Esophagus (tissue), 2 donors: ENCODE data around the gene FLOT1. TPM values are rescaled to one million over a fixed set of nuclear protein-coding genes. Genes with fewer than 3 reads are reported as not detected.

Experiments
- H3K27ac ChIP-seq, 2 donors: one replicate each; pipeline ENCODE4 v1.5.1; 2013; ENCODE audit warnings: low read depth in 2 of 2, mild to moderate bottlenecking in 2 of 2, inconsistent platforms in 1 of 2, low read length in 1 of 2, moderate library complexity in 1 of 2
- H3K27me3 ChIP-seq, 2 donors: one replicate each; pipeline ENCODE4 v1.6.1; 2013; ENCODE audit warnings: low read length in 2 of 2, control low read depth in 1 of 2, mild to moderate bottlenecking in 1 of 2; ENCODE audit not compliant: insufficient read depth in 2 of 2, control insufficient read depth in 1 of 2
- H3K36me3 ChIP-seq, 2 donors: one replicate each; pipeline ENCODE4 v1.6.1; 2013; ENCODE audit warnings: low read length in 1 of 2; ENCODE audit not compliant: control insufficient read depth in 2 of 2, insufficient read depth in 2 of 2
- H3K4me1 ChIP-seq, 2 donors: one replicate each; pipeline ENCODE4 v1.6.1; 2013; ENCODE audit warnings: low read length in 1 of 2; ENCODE audit not compliant: control insufficient read depth in 2 of 2, insufficient read depth in 2 of 2
- H3K4me3 ChIP-seq, 2 donors: one replicate each; pipeline ENCODE4 v1.5.1; 2013; ENCODE audit warnings: low read length in 2 of 2, mild to moderate bottlenecking in 2 of 2, low read depth in 1 of 2, moderate library complexity in 1 of 2
- H3K9me3 ChIP-seq, 2 donors: one replicate each; pipeline ENCODE4 v1.6.1; 2013; ENCODE audit warnings: mild to moderate bottlenecking in 2 of 2, low read depth in 1 of 2, low read length in 1 of 2, moderate library complexity in 1 of 2; ENCODE audit not compliant: control insufficient read depth in 2 of 2, insufficient read depth in 1 of 2
- WGBS, 2 donors: extraction: QIAGEN DNeasy Blood & Tissue Kit; methylation state at CpG; one replicate each; pipeline ENCODE4 v1.1.7; 2013; 5-methylcytosine and 5-hydroxymethylcytosine counted together
- polyA plus RNA-seq, 2 donors: library from polyadenylated mRNA; stranded (reverse); fragments of 200-250 nt; gene quantifications; one replicate each; pipeline ENCODE4 v1.2.3, GENCODE V29; 2013
- donor health status: healthy with polysubstance abuse.
- donor health status: Bipolar disorder and iron deficiency.

The FLOT1 gene
- polyA plus RNA-seq, 2 donors: 80.9 to 87.0 TPM

- Histone ChIP-seq H3K9me3 (no peaks in the 10 kb centered on the region), H3K27me3 (no peaks in the 10 kb centered on the region), H3K4me3 (peak overlapping the region; percentile 67 to 94), H3K27ac (peak overlapping the region; percentile 84 to 96), H3K36me3 (peaks cover 5 to 20% of the 10 kb centered on the region in 2 donors), H3K4me1 (peaks cover 2 to 20% of the 10 kb centered on the region in 2 donors)
- 69 to 71% methylated on average over 8 of the region's 8 CpGs for WGBS, 2 donors
Observed at GRCh38 chr6:30741063-30741779, 1.3 kb downstream of the FLOT1 start.

- peaks cover 2 to 20% of the 10 kb centered on the region in 2 donors for H3K4me1 ChIP-seq
- H3K9me3 ChIP-seq: no peaks in the 10 kb centered on the region
- H3K27ac ChIP-seq: no peak overlapping the region
- no peak overlapping the region for H3K4me3 ChIP-seq
- WGBS, 2 donors: 86 to 92% methylated on average over 2 of the region's 2 CpGs
- no peaks in the 10 kb centered on the region for H3K27me3 ChIP-seq
- H3K36me3 ChIP-seq: peaks cover 5 to 23% of the 10 kb centered on the region in 2 donors
Observed at GRCh38 chr6:30740540-30740870, 2.0 kb downstream of the FLOT1 start.

- Histone ChIP-seq H3K27me3 (no peaks in the 10 kb centered on the region), H3K36me3 (peaks cover 8 to 23% of the 10 kb centered on the region in 2 donors), H3K27ac (no peak overlapping the region), H3K4me1 (peaks cover 2 to 20% of the 10 kb centered on the region in 2 donors), H3K4me3 (no peak overlapping the region), H3K9me3 (no peaks in the 10 kb centered on the region)
- 82% methylated on average over 6 of the region's 6 CpGs for WGBS, 2 donors
Observed at GRCh38 chr6:30738532-30738931, 4.0 kb downstream of the FLOT1 start.

GRCh38 chr6:30735668-30736314 lies 6.7 kb downstream of the FLOT1 start:
- H3K27me3 ChIP-seq: no peaks in the 10 kb centered on the region
- H3K4me1 ChIP-seq: peaks cover 0 to 13% of the 10 kb centered on the region in 2 donors
- H3K27ac ChIP-seq: no peak overlapping the region
- H3K9me3 ChIP-seq: no peaks in the 10 kb centered on the region
- H3K36me3 ChIP-seq: peaks cover 8 to 27% of the 10 kb centered on the region in 2 donors
- 83 to 85% methylated on average over 8 of the region's 8 CpGs for WGBS, 2 donors
- no peak overlapping the region for H3K4me3 ChIP-seq

- 91 to 92% methylated on average over 12 of the region's 12 CpGs for WGBS, 2 donors
- peaks cover 7 to 29% of the 10 kb centered on the region in 2 donors for H3K36me3 ChIP-seq
Observed at GRCh38 chr6:30732237-30732943, 10.1 kb downstream of the FLOT1 start.

GRCh38 chr6:30730601-30731435 lies 11.7 kb downstream of the FLOT1 start:
- Histone ChIP-seq H3K27me3 (no peaks in the 10 kb centered on the region), H3K36me3 (peaks cover 7 to 22% of the 10 kb centered on the region in 2 donors), H3K27ac (peak overlapping the region; percentile 3 to 45), H3K9me3 (no peaks in the 10 kb centered on the region), H3K4me1 (peaks cover 3% of the 10 kb centered on the region in 2 donors), H3K4me3 (peak overlapping the region in 1 of 2 donors; percentile 28)
- WGBS, 2 donors: 32% methylated on average over 30 of the region's 30 CpGs

More at GRCh38 chr6:30732237-30732943, 10.1 kb downstream of the FLOT1 start:
- no peaks in the 10 kb centered on the region for H3K27me3 ChIP-seq
- no peaks in the 10 kb centered on the region for H3K9me3 ChIP-seq
- no peak overlapping the region for H3K27ac ChIP-seq
- no peak overlapping the region for H3K4me3 ChIP-seq
- peaks cover 3 to 7% of the 10 kb centered on the region in 2 donors for H3K4me1 ChIP-seq

GRCh38 chr6:30727920-30728553 lies 14.4 kb downstream of the FLOT1 start:
- Histone ChIP-seq H3K4me3 (no peak overlapping the region), H3K4me1 (peaks cover 3 to 6% of the 10 kb centered on the region in 2 donors), H3K27me3 (no peaks in the 10 kb centered on the region), H3K27ac (no peak overlapping the region), H3K9me3 (no peaks in the 10 kb centered on the region), H3K36me3 (peaks cover 6 to 44% of the 10 kb centered on the region in 2 donors)
- WGBS, 2 donors: 51 to 64% methylated on average over 7 of the region's 7 CpGs

- no peaks in the 10 kb centered on the region for H3K9me3 ChIP-seq
- peak overlapping the region in 1 of 2 donors; percentile 2 for H3K27ac ChIP-seq
- H3K4me1 ChIP-seq: peaks cover 5 to 6% of the 10 kb centered on the region in 2 donors
- 81 to 88% methylated on average over 11 of the region's 11 CpGs for WGBS, 2 donors
- H3K27me3 ChIP-seq: no peaks in the 10 kb centered on the region
- H3K4me3 ChIP-seq: no peak overlapping the region
- H3K36me3 ChIP-seq: peaks cover 6 to 45% of the 10 kb centered on the region in 2 donors
Observed at GRCh38 chr6:30726506-30727413, 15.7 kb downstream of the FLOT1 start.
